Neutrophil (primary cell): ENCODE results near the gene GALNS.

Source experiments
- H3K27ac ChIP-seq: fragments of 200-600 bp; sonication (generic); 2 replicates; pipeline ENCODE4 v1.5.1; 2016; ENCODE audit warnings: mild to moderate bottlenecking, moderate library complexity
- H3K27me3 ChIP-seq: fragments of 200-600 bp; sonication (generic); 2 replicates; pipeline ENCODE4 v1.6.0; 2016; ENCODE audit warnings: mild to moderate bottlenecking
- H3K36me3 ChIP-seq: fragments of 200-600 bp; sonication (generic); 2 replicates; pipeline ENCODE4 v1.5.1; 2017
- H3K4me1 ChIP-seq, 2 experiments: fragments of 200-600 bp in 1 of 2; sonication (generic) in 1 of 2; 1 replicate in 1 of 2; 2 replicates in 1 of 2; pipeline versions ENCODE4 v1.5.1 to v1.6.1; 2013 to 2016; ENCODE audit warnings: low read depth in 1 of 2, low read length in 1 of 2, mild to moderate bottlenecking in 1 of 2, moderate library complexity in 1 of 2; ENCODE audit not compliant: control insufficient read depth in 1 of 2, insufficient read depth in 1 of 2
- H3K4me3 ChIP-seq, 2 experiments: fragments of 200-600 bp in 1 of 2; sonication (generic) in 1 of 2; 1 replicate in 1 of 2; 2 replicates in 1 of 2; pipeline ENCODE4 v1.5.1; 2013 to 2016; ENCODE audit warnings: low read depth in 1 of 2, low read length in 1 of 2, mild to moderate bottlenecking in 1 of 2, moderate library complexity in 1 of 2
- H3K9me3 ChIP-seq: fragments of 200-600 bp; sonication (generic); 2 replicates; pipeline ENCODE4 v1.5.1; 2016
- CTCF ChIP-seq: fragments of 200-600 bp; sonication (generic); IDR thresholded peaks from 2 replicates; pipeline ENCODE4 v1.5.1; 2016; ENCODE audit warnings: antibody characterized with exemption

The GALNS gene

GRCh38 chr16:88848557-88848956 lies 8.2 kb downstream of the GALNS start:
- Histone ChIP-seq H3K9me3 (no peaks in the 10 kb centered on the region), H3K36me3 (peaks cover 70% of the 10 kb centered on the region), H3K27me3 (no peaks in the 10 kb centered on the region), H3K4me1 (peaks cover 19 to 23% of the 10 kb centered on the region in 2 experiments), H3K27ac (no peak overlapping the region), H3K4me3 (no peak overlapping the region)
- no peak for TF ChIP-seq CTCF

- H3K27ac ChIP-seq: no peak overlapping the region
- no peak for TF ChIP-seq CTCF
- H3K27me3 ChIP-seq: no peaks in the 10 kb centered on the region
- H3K36me3 ChIP-seq: peaks cover 80% of the 10 kb centered on the region
- H3K4me3 ChIP-seq: no peak overlapping the region
- H3K9me3 ChIP-seq: no peaks in the 10 kb centered on the region
- H3K4me1 ChIP-seq: peaks cover 12 to 14% of the 10 kb centered on the region in 2 experiments
Measured at GRCh38 chr16:88847654-88848053, 9.1 kb downstream of the GALNS start.

- Histone ChIP-seq H3K9me3 (no peaks in the 10 kb centered on the region), H3K27me3 (no peaks in the 10 kb centered on the region), H3K36me3 (peaks cover 83% of the 10 kb centered on the region), H3K4me1 (peaks cover 11 to 15% of the 10 kb centered on the region in 2 experiments), H3K27ac (no peak overlapping the region), H3K4me3 (no peak overlapping the region)
- no peak for TF ChIP-seq CTCF
Measured at GRCh38 chr16:88846088-88846487, 10.7 kb downstream of the GALNS start.

- H3K27me3 ChIP-seq: no peaks in the 10 kb centered on the region
- H3K9me3 ChIP-seq: no peaks in the 10 kb centered on the region
- peak overlapping the region; percentile 18 for H3K27ac ChIP-seq
- H3K4me3 ChIP-seq: no peak overlapping the region
- peaks cover 80% of the 10 kb centered on the region for H3K36me3 ChIP-seq
- no peak for TF ChIP-seq CTCF
- peaks cover 26 to 30% of the 10 kb centered on the region in 2 experiments for H3K4me1 ChIP-seq
Measured at GRCh38 chr16:88844419-88845036, 12.2 kb downstream of the GALNS start.

- TF ChIP-seq CTCF: no peak
- Histone ChIP-seq H3K9me3 (no peaks in the 10 kb centered on the region), H3K4me1 (peaks cover 39 to 43% of the 10 kb centered on the region in 2 experiments), H3K4me3 (no peak overlapping the region), H3K36me3 (peaks cover 87% of the 10 kb centered on the region), H3K27me3 (no peaks in the 10 kb centered on the region), H3K27ac (no peak overlapping the region)
Measured at GRCh38 chr16:88843256-88843655, 13.5 kb downstream of the GALNS start.
